ENCODE results near the gene DNMT3A.

- no peak for TF ChIP-seq POLR2AphosphoS5 (IDR thresholded peaks at IDR 0.05; ENCODE audit: low read depth, low read length)
- TF ChIP-seq POLR2A (IDR thresholded peaks at IDR 0.05; ENCODE audit: low read depth, low read length): no peak
- TF ChIP-seq TAF1 (IDR thresholded peaks at IDR 0.05; ENCODE audit: low read depth, low read length): no peak
- TF ChIP-seq PAX5 (IDR thresholded peaks at IDR 0.05; ENCODE audit: insufficient read depth, low read length, severe bottlenecking): no peak
- TF ChIP-seq SPI1 (IDR thresholded peaks at IDR 0.05; ENCODE audit: low read depth, low read length): no peak
Measured at GRCh38 chr2:25369876-25370275, 28.2 kb upstream of the DNMT3A start.

Measured in GM12891 (cell line).